Common myeloid progenitor, CD34-positive (primary cell): Measurements from ENCODE around the gene AKAP6.

ENCODE experiments used
- CTCF ChIA-PET: fragments of 350-600 bp; sonication (Branson Sonifier 250); formaldehyde crosslinking; loops from one replicate; lab custom pipeline; 2021; ENCODE audit warnings: antibody characterized with exemption; lab: Charles Lee
- POLR2A ChIA-PET: fragments of 350-600 bp; sonication (Branson Sonifier 250); formaldehyde crosslinking; loops from one replicate; lab custom pipeline; 2021; ENCODE audit warnings: antibody characterized with exemption; lab: Charles Lee
- DNase-seq, 3 donors: peaks; one replicate each; pipeline versions ENCODE4 v3.0.0 to v3.0.0-alpha.2; 2013
- H3K27ac ChIP-seq, 2 experiments: 1 replicate in 1 of 2; 2 replicates in 1 of 2; pipeline ENCODE4 v1.7.0; 2013; ENCODE audit warnings: inconsistent platforms in 2 of 2, low read length in 2 of 2, mild to moderate bottlenecking in 2 of 2, low read depth in 1 of 2, moderate library complexity in 1 of 2; ENCODE audit not compliant: severe bottlenecking in 2 of 2, insufficient read depth in 1 of 2, poor library complexity in 1 of 2
- H3K27me3 ChIP-seq, 5 experiments: replicated peaks in 2 of 5; 1 replicate in 3 of 5; 2 replicates in 2 of 5; pipeline versions ENCODE4 v1.6.1 to v1.7.0; 2013; ENCODE audit warnings: low read length in 4 of 5, mild to moderate bottlenecking in 2 of 5, moderate library complexity in 2 of 5, inconsistent platforms in 1 of 5; ENCODE audit not compliant: insufficient read depth in 5 of 5, control insufficient read depth in 4 of 5
- H3K36me3 ChIP-seq, 4 experiments: 1 replicate in 2 of 4; 2 replicates in 2 of 4; pipeline versions ENCODE4 v1.6.1 to v1.7.0; 2013; ENCODE audit warnings: low read length in 3 of 4, control low read depth in 1 of 4, mild to moderate bottlenecking in 1 of 4; ENCODE audit not compliant: control insufficient read depth in 4 of 4, insufficient read depth in 4 of 4
- H3K4me1 ChIP-seq, 4 experiments: 1 replicate in 3 of 4; 2 replicates in 1 of 4; pipeline versions ENCODE4 v1.6.1 to v1.7.1; 2013; ENCODE audit warnings: low read length in 3 of 4, mild to moderate bottlenecking in 3 of 4, control low read depth in 1 of 4, inconsistent platforms in 1 of 4, moderate library complexity in 1 of 4; ENCODE audit not compliant: control insufficient read depth in 4 of 4, insufficient read depth in 4 of 4; ENCODE audit errors: control extremely low read depth in 1 of 4
- H3K4me3 ChIP-seq, 7 experiments: 1 replicate in 4 of 7; 2 replicates in 3 of 7; pipeline versions ENCODE4 v1.5.1 to v1.7.0; 2013; ENCODE audit warnings: mild to moderate bottlenecking in 7 of 7, low read length in 6 of 7, moderate library complexity in 6 of 7, inconsistent platforms in 2 of 7, low read depth in 2 of 7, control low read depth in 1 of 7; ENCODE audit not compliant: insufficient read depth in 4 of 7, control insufficient read depth in 1 of 7; ENCODE audit errors: extremely low read depth in 1 of 7
- H3K9me3 ChIP-seq, 5 experiments: 1 replicate in 4 of 5; 2 replicates in 1 of 5; pipeline versions ENCODE4 v1.6.1 to v1.7.1; 2013; ENCODE audit warnings: low read length in 4 of 5, mild to moderate bottlenecking in 2 of 5, inconsistent platforms in 1 of 5, low read depth in 1 of 5, moderate library complexity in 1 of 5; ENCODE audit not compliant: control insufficient read depth in 4 of 5, insufficient read depth in 2 of 5; ENCODE audit errors: control extremely low read depth in 1 of 5
- WGBS: methylation state at CpG from one replicate; pipeline ENCODE4 v1.1.5; 2013; ENCODE audit not compliant: insufficient coverage; 5-methylcytosine and 5-hydroxymethylcytosine counted together

AKAP6 gene

GRCh38 chr14:32764131-32764530, 435.0 kb downstream of the AKAP6 start:
- Histone ChIP-seq H3K36me3 (no peaks in the 10 kb centered on the region), H3K9me3 (peaks cover 0 to 2% (median 0%) of the 10 kb centered on the region in 5 experiments), H3K27me3 (no peaks in the 10 kb centered on the region), H3K27ac (no peak overlapping the region), H3K4me3 (no peak overlapping the region), H3K4me1 (no peaks in the 10 kb centered on the region)
- DNase-seq, result no peak
- ChIA-PET CTCF (no interaction called here), POLR2A (no interaction called here)

GRCh38 chr14:32770422-32770821, 441.3 kb downstream of the AKAP6 start:
- Histone ChIP-seq H3K4me1 (no peaks in the 10 kb centered on the region), H3K27ac (no peak overlapping the region), H3K4me3 (no peak overlapping the region), H3K9me3 (no peaks in the 10 kb centered on the region), H3K27me3 (no peaks in the 10 kb centered on the region), H3K36me3 (no peaks in the 10 kb centered on the region)
- DNase-seq, result no peak
- POLR2A ChIA-PET, result no interaction called here
- CTCF ChIA-PET, result no interaction called here

- Histone ChIP-seq H3K27ac (no peak overlapping the region), H3K4me1 (no peaks in the 10 kb centered on the region), H3K4me3 (no peak overlapping the region), H3K9me3 (no peaks in the 10 kb centered on the region), H3K36me3 (no peaks in the 10 kb centered on the region), H3K27me3 (no peaks in the 10 kb centered on the region)
- CTCF ChIA-PET, result no interaction called here
- POLR2A ChIA-PET, result no interaction called here
- no CpG with 5 or more reads among the region's 2 CpGs for WGBS
- no peak for DNase-seq
These were observed 445.1 kb downstream of the AKAP6 start for GRCh38 chr14:32774214-32774613.

GRCh38 chr14:32779840-32780239, 450.7 kb downstream of the AKAP6 start:
- no CpG with 5 or more reads among the region's 1 CpG for WGBS
- ChIA-PET POLR2A (no interaction called here), CTCF (no interaction called here)
- Histone ChIP-seq H3K4me3 (no peak overlapping the region), H3K27ac (no peak overlapping the region), H3K27me3 (no peaks in the 10 kb centered on the region), H3K36me3 (no peaks in the 10 kb centered on the region), H3K9me3 (no peaks in the 10 kb centered on the region), H3K4me1 (no peaks in the 10 kb centered on the region)
- no peak for DNase-seq

- ChIA-PET POLR2A (no interaction called here), CTCF (no interaction called here)
- H3K27ac ChIP-seq, result no peak overlapping the region
- no peak for DNase-seq
- H3K9me3 ChIP-seq, result peaks cover 0 to 6% (median 0%) of the 10 kb centered on the region in 5 experiments
- H3K4me3 ChIP-seq, result no peak overlapping the region
- H3K27me3 ChIP-seq, result no peaks in the 10 kb centered on the region
- H3K4me1 ChIP-seq, result no peaks in the 10 kb centered on the region
- H3K36me3 ChIP-seq, result no peaks in the 10 kb centered on the region
- no CpG with 5 or more reads among the region's 3 CpGs for WGBS
These were observed 455.3 kb downstream of the AKAP6 start for GRCh38 chr14:32784405-32784804.

- no peak overlapping the region for H3K4me3 ChIP-seq
- no peaks in the 10 kb centered on the region for H3K4me1 ChIP-seq
- WGBS, result 0% methylated on average over 1 of the region's 4 CpGs
- H3K9me3 ChIP-seq, result peaks cover 0 to 6% (median 0%) of the 10 kb centered on the region in 5 experiments
- H3K36me3 ChIP-seq, result no peaks in the 10 kb centered on the region
- H3K27me3 ChIP-seq, result no peaks in the 10 kb centered on the region
- CTCF ChIA-PET, result no interaction called here
- no peak for DNase-seq
- no peak overlapping the region for H3K27ac ChIP-seq
- POLR2A ChIA-PET, result no interaction called here
These were observed 456.5 kb downstream of the AKAP6 start for GRCh38 chr14:32785585-32785984.

- Histone ChIP-seq H3K4me1 (no peaks in the 10 kb centered on the region), H3K27me3 (no peaks in the 10 kb centered on the region), H3K9me3 (peaks cover 0 to 6% (median 0%) of the 10 kb centered on the region in 5 experiments), H3K36me3 (no peaks in the 10 kb centered on the region), H3K4me3 (no peak overlapping the region), H3K27ac (no peak overlapping the region)
- WGBS, result no CpG with 5 or more reads among the region's 3 CpGs
- CTCF ChIA-PET, result no interaction called here
- DNase-seq, result no peak
- POLR2A ChIA-PET, result no interaction called here
These were observed 457.8 kb downstream of the AKAP6 start for GRCh38 chr14:32786886-32787285.
